SK-N-MC (cell line): ENCODE measurements around the gene LCOR.

Source experiments
- EZH2 ChIP-seq: fragments of 200-600 bp; sonication (generic); IDR thresholded peaks from one replicate; pipeline ENCODE4 v1.6.1; 2017; ENCODE audit warnings: antibody characterized with exemption
- FOXP2 ChIP-seq: optimal IDR thresholded peaks from 2 replicates; pipeline ENCODE3; 2011; ENCODE audit warnings: mild to moderate bottlenecking, moderate library complexity; ENCODE audit not compliant: insufficient read depth; ENCODE audit errors: extremely low read length, control extremely low read depth
- POLR2AphosphoS5 ChIP-seq: IDR thresholded peaks from 2 replicates; pipeline ENCODE4 v1.6.1; 2012; ENCODE audit warnings: mild to moderate bottlenecking, low read depth, low read length, borderline replicate concordance

GRCh38 chr10:96978621-96979154 is 146.6 kb downstream of the LCOR start:
- TF ChIP-seq POLR2AphosphoS5 (no peak), EZH2 (no peak), FOXP2 (no peak)
